ENCODE measurements around the gene LYZ. TPM values are rescaled to one million over a fixed set of nuclear protein-coding genes. Genes with fewer than 3 reads are reported as not detected.

The LYZ gene
- polyA plus RNA-seq, 1 donor (not counting 4 experiments of a cell fraction or from before 2014, with no cell fraction given), result not detected

DNA sequence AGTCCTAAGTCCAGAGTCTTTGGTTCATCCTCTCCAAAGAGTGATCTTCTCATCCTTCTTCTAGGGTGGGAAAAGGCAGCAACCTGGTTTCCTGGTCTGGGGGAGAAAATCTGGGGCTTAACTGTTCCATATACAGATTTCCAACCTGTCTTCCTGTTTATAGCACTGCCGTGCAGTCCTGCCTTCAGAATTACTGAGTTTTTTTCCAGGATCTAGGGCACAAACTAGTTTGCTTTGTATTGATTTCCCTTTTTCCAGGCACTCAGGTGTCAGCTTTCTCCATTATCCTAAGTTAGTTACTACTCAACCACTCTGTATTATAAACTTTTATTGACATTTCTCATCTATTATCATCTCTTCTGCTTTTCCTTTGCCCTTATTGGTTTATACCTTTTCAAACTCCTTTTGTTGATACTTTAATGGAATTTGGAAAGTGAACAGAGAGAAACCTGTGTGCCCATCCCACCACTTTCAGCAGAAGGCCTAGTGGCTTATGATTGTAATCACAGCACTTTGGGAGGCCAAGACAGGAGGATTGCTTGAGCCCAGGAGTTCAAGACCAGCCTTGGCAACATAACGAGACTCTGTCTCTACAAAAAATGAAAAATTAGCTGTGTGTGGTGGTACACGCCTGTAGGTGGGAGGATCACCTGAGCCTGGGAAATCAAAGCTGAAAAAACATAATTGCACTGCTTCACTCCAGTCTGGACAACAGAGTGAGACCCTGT, 4.1 kb upstream of the LYZ start:
- Histone ChIP-seq H3K79me2 (ENCODE audit: control insufficient read depth, insufficient read depth, low read length) (no peaks in the 10 kb centered on the region), H4K20me1 (ENCODE audit: control insufficient read depth, extremely low read depth, insufficient read depth, low read length) (no peaks in the 10 kb centered on the region), H3K9me3 (ENCODE audit: control insufficient read depth, low read depth, low read length) (no peaks in the 10 kb centered on the region), H2AFZ (ENCODE audit: control insufficient read depth, low read length) (no peak overlapping the region), H3K4me3 (ENCODE audit: control insufficient read depth in 2 of 3, extremely low read depth in 1 of 3, insufficient read depth in 2 of 3, low read depth in 1 of 3, low read length in 3 of 3) (no peak overlapping the region), H3K27me3 (ENCODE audit: control insufficient read depth, extremely low read depth, insufficient read depth, low read length) (no peaks in the 10 kb centered on the region), H3K9ac (ENCODE audit: control insufficient read depth, extremely low read depth, insufficient read depth, low read length) (no peak overlapping the region), H3K27ac (ENCODE audit: control insufficient read depth, insufficient read depth, low read length) (no peak overlapping the region), H3K4me2 (ENCODE audit: control insufficient read depth, extremely low read depth, insufficient read depth, low read depth, low read length) (no peak overlapping the region), H3K9me1 (ENCODE audit: control insufficient read depth, extremely low read depth, insufficient read depth, low read length) (no peaks in the 10 kb centered on the region), H3K4me1 (ENCODE audit: control insufficient read depth, extremely low read depth, insufficient read depth, low read length) (no peaks in the 10 kb centered on the region), H3K36me3 (ENCODE audit: control insufficient read depth in 2 of 2, extremely low read depth in 1 of 2, insufficient read depth in 2 of 2, low read length in 2 of 2) (no peaks in the 10 kb centered on the region)
- dilution Hi-C loops (cut with MboI; ENCODE audit: extremely low pct_ligation_motif_present, low sequenced_read_pairs), result no loop called here
- FAIRE-seq (no peak), DNase-seq (ENCODE audit: low read depth, low spot score) (no peak)
- TF ChIP-seq, protein P1, sequence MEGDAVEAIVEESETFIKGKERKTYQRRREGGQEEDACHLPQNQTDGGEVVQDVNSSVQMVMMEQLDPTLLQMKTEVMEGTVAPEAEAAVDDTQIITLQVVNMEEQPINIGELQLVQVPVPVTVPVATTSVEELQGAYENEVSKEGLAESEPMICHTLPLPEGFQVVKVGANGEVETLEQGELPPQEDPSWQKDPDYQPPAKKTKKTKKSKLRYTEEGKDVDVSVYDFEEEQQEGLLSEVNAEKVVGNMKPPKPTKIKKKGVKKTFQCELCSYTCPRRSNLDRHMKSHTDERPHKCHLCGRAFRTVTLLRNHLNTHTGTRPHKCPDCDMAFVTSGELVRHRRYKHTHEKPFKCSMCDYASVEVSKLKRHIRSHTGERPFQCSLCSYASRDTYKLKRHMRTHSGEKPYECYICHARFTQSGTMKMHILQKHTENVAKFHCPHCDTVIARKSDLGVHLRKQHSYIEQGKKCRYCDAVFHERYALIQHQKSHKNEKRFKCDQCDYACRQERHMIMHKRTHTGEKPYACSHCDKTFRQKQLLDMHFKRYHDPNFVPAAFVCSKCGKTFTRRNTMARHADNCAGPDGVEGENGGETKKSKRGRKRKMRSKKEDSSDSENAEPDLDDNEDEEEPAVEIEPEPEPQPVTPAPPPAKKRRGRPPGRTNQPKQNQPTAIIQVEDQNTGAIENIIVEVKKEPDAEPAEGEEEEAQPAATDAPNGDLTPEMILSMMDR (optimal IDR thresholded peaks at IDR 0.05 in 1 of 3, IDR thresholded peaks at IDR 0.05 in 1 of 3, conservative IDR thresholded peaks at IDR 0.05 in 1 of 3; ENCODE audit: extremely low read depth in 1 of 3, insufficient read depth in 2 of 3, low read length in 3 of 3), result no peak
- no peak for TF ChIP-seq EZH2 (IDR thresholded peaks at IDR 0.05; ENCODE audit: low read length)

DNA sequence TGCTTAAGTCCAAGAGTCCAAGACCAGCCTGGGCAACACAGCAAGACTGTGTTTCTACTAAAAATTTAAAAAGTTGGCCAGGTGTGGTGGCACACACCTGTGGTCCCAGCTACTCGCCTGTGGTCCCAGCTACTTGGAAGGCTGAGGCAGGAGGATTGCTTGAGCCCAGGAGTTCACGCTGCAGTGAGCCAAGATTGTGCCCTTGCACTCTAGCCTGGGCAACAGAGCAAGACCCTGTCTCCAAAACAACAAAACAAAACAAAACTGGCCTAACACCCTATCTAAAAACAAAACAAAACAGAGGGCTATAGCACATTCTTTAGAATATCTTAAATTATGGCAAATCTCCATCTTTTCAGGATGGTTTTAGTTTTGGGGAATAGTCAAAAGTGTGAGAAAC, 3.1 kb upstream of the LYZ start:
- no peak overlapping the region for H3K9ac ChIP-seq (ENCODE audit: control insufficient read depth, extremely low read depth, insufficient read depth, low read length)
- H3K4me3 ChIP-seq (ENCODE audit: control insufficient read depth in 2 of 3, extremely low read depth in 1 of 3, insufficient read depth in 2 of 3, low read depth in 1 of 3, low read length in 3 of 3), result no peak overlapping the region
- no peak for TF ChIP-seq EZH2 (IDR thresholded peaks at IDR 0.05; ENCODE audit: low read length)
- TF ChIP-seq, protein P1 (optimal IDR thresholded peaks at IDR 0.05 in 1 of 3, IDR thresholded peaks at IDR 0.05 in 1 of 3, conservative IDR thresholded peaks at IDR 0.05 in 1 of 3; ENCODE audit: extremely low read depth in 1 of 3, insufficient read depth in 2 of 3, low read length in 3 of 3), result no peak
- no peaks in the 10 kb centered on the region for H3K36me3 ChIP-seq (ENCODE audit: control insufficient read depth in 2 of 2, extremely low read depth in 1 of 2, insufficient read depth in 2 of 2, low read length in 2 of 2)
- no peak for FAIRE-seq
- H2AFZ ChIP-seq (ENCODE audit: control insufficient read depth, low read length), result no peak overlapping the region
- H4K20me1 ChIP-seq (ENCODE audit: control insufficient read depth, extremely low read depth, insufficient read depth, low read length), result no peaks in the 10 kb centered on the region
- H3K4me1 ChIP-seq (ENCODE audit: control insufficient read depth, extremely low read depth, insufficient read depth, low read length), result no peaks in the 10 kb centered on the region
- H3K27me3 ChIP-seq (ENCODE audit: control insufficient read depth, extremely low read depth, insufficient read depth, low read length), result no peaks in the 10 kb centered on the region
- H3K9me3 ChIP-seq (ENCODE audit: control insufficient read depth, low read depth, low read length), result no peaks in the 10 kb centered on the region
- dilution Hi-C loops (cut with MboI; ENCODE audit: extremely low pct_ligation_motif_present, low sequenced_read_pairs), result no loop called here
- no peak overlapping the region for H3K27ac ChIP-seq (ENCODE audit: control insufficient read depth, insufficient read depth, low read length)
- H3K79me2 ChIP-seq (ENCODE audit: control insufficient read depth, insufficient read depth, low read length), result no peaks in the 10 kb centered on the region
- no peaks in the 10 kb centered on the region for H3K9me1 ChIP-seq (ENCODE audit: control insufficient read depth, extremely low read depth, insufficient read depth, low read length)
- no peak for DNase-seq (ENCODE audit: low read depth, low spot score)
- H3K4me2 ChIP-seq (ENCODE audit: control insufficient read depth, extremely low read depth, insufficient read depth, low read depth, low read length), result no peak overlapping the region

Data from keratinocyte (primary cell).